GM06990 (cell line): Measurements from ENCODE around the gene VWA8.
"Not testable (repeated sequence)": the region's sequence is repeated elsewhere in the genome, so short reads cannot be mapped to it uniquely, and the experiment has no call there.

Experiments used
- DNase-seq: peaks from one replicate; pipeline ENCODE4 v3.0.0-alpha.2; 2011; ENCODE audit not compliant: insufficient read length; ENCODE audit errors: extremely low read depth
- H3K27me3 ChIP-seq: replicated peaks from 2 replicates; pipeline ENCODE4 v1.6.0; 2011; ENCODE audit warnings: low read length; ENCODE audit not compliant: control insufficient read depth, insufficient read depth
- H3K36me3 ChIP-seq: 2 replicates; pipeline ENCODE4 v1.5.1; 2011; ENCODE audit warnings: low read length; ENCODE audit not compliant: control insufficient read depth, insufficient read depth
- H3K4me3 ChIP-seq: replicated peaks from 2 replicates; pipeline ENCODE4 v1.5.1; 2011; ENCODE audit warnings: low read depth, mild to moderate bottlenecking, control low read depth, low read length
- CTCF ChIP-seq: IDR thresholded peaks from 2 replicates; pipeline ENCODE4 v1.5.1; 2011; ENCODE audit warnings: low read length, control low read depth, mild to moderate bottlenecking, inconsistent platforms; ENCODE audit not compliant: insufficient read depth, poor library complexity, severe bottlenecking

Gene VWA8

GRCh38 chr13:41847216-41847615, 113.7 kb downstream of the VWA8 start:
- Histone ChIP-seq H3K4me3 (no peak overlapping the region), H3K27me3 (no peaks in the 10 kb centered on the region), H3K36me3 (no peaks in the 10 kb centered on the region)
- DNase-seq: no peak
- no peak for TF ChIP-seq CTCF

DNA sequence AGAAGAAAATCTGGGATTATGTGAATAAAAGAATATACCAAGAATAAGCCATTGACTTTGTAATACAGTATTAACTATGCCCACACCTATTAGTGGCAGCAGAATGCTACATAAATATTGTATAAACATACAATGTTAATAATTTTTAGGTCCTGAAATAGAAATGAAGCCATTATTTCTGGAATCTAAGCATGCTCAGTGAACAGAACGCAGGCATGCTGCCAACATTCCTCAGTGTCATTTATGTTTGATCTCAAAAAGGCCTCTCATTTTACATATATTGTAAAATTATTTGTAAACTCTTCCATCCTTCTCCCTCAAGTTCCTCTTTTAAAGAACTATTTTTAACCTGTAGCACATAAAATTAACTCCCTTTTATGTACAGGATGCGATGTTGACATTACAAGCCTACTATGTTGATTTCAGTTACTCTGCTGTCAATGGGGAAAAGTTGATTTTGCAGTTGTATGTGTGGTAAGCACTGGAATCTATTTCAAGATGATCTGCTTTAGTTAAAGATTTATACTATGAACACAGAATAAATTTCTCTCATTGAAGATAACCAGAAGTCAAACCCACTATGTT, 118.8 kb downstream of the VWA8 start:
- H3K4me3 ChIP-seq: no peak overlapping the region
- H3K27me3 ChIP-seq: no peaks in the 10 kb centered on the region
- H3K36me3 ChIP-seq: no peaks in the 10 kb centered on the region
- DNase-seq: no peak
- no peak for TF ChIP-seq CTCF

GRCh38 chr13:41837629-41838028, 123.3 kb downstream of the VWA8 start:
- H3K4me3 ChIP-seq: no peak overlapping the region
- no peak for TF ChIP-seq CTCF
- no peak for DNase-seq
- no peaks in the 10 kb centered on the region for H3K36me3 ChIP-seq
- H3K27me3 ChIP-seq: no peaks in the 10 kb centered on the region

DNA sequence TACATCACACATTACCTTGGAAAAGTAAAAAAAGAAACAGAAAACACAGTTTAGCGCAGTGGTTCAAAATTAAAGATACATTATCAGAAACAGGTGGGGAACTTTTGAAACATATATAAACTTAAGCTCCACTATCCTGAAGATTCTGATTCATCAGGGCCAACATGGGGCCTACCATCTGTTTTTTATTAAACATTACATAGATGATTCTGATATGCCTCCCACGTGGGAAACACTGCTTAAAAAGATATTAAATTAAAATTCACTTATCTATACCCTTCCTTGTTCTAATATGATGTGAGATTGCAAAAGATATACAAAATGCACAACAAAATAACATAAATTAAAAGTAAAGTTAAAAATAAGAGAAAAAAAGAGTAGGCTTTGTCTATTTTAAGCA, 125.0 kb downstream of the VWA8 start:
- DNase-seq: no peak
- no peak for TF ChIP-seq CTCF
- Histone ChIP-seq H3K36me3 (no peaks in the 10 kb centered on the region; the same call in 1 of the 2 replicates), H3K27me3 (no peaks in the 10 kb centered on the region), H3K4me3 (no peak overlapping the region)

- not testable (repeated sequence) for H3K27me3 ChIP-seq, H3K36me3 ChIP-seq, DNase-seq, H3K4me3 ChIP-seq
Observed at GRCh38 chr13:41834697-41835096, 126.2 kb downstream of the VWA8 start.

DNA sequence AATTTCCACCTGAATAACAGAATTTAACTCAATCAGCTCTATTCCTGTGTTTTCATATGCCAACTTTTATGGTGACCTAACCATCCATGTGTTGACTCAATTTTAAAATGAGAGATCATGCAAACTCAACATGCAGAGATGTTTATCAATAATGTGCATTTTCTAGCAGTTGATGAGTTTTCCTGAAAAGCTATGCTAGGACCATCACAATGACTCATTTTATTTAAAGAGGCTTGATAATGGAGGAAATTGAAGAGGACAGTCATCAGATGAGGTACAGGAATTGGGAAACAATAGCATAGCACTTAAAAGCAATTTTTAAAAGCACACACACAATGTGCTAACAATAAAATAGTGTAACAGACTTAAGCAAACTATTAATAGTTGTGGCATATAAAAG, 127.1 kb downstream of the VWA8 start:
- no peak for TF ChIP-seq CTCF
- no peaks in the 10 kb centered on the region for H3K27me3 ChIP-seq
- no peaks in the 10 kb centered on the region; the same call in 1 of the 2 replicates for H3K36me3 ChIP-seq
- DNase-seq: no peak
- H3K4me3 ChIP-seq: no peak overlapping the region
